ENCODE measurements around the gene TRAPPC5. TPM values are rescaled to one million over a fixed set of nuclear protein-coding genes. Genes with fewer than 3 reads are reported as not detected.

The TRAPPC5 gene
- total RNA-seq, 1 donor from 2014 or later, result 142 TPM

DNA sequence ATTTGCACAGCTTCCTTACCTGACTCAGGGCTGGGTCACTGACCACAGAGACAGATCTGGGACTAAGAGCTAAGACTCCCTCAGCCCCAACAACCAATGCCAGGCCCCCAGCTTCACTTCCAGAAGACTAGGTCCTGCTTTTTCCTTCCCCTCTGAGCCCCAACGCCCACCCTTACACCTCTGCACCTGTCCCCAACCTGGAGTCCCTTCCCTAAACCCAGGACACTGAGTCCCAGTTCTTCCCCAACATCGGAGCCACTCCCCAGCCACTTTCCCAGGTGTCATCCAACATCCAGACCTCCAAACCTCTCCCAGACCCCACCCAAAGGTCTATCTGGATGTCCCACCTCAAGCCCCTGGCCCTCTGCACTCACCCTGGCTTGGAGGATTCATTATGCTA lies 18.4 kb downstream of the TRAPPC5 start:
- Mint-ChIP-seq H3K27me3 (ENCODE audit: unreplicated experiment) (peaks cover 6% of the 10 kb centered on the region), H3K36me3 (ENCODE audit: unreplicated experiment) (no peaks in the 10 kb centered on the region), H3K27ac (ENCODE audit: unreplicated experiment) (no peak overlapping the region), H3K4me1 (ENCODE audit: low read depth, unreplicated experiment) (peaks cover 2% of the 10 kb centered on the region), H3K4me3 (ENCODE audit: unreplicated experiment) (no peak overlapping the region), H3K9me3 (ENCODE audit: unreplicated experiment) (no peaks in the 10 kb centered on the region)
- TF ChIP-seq, protein P1, sequence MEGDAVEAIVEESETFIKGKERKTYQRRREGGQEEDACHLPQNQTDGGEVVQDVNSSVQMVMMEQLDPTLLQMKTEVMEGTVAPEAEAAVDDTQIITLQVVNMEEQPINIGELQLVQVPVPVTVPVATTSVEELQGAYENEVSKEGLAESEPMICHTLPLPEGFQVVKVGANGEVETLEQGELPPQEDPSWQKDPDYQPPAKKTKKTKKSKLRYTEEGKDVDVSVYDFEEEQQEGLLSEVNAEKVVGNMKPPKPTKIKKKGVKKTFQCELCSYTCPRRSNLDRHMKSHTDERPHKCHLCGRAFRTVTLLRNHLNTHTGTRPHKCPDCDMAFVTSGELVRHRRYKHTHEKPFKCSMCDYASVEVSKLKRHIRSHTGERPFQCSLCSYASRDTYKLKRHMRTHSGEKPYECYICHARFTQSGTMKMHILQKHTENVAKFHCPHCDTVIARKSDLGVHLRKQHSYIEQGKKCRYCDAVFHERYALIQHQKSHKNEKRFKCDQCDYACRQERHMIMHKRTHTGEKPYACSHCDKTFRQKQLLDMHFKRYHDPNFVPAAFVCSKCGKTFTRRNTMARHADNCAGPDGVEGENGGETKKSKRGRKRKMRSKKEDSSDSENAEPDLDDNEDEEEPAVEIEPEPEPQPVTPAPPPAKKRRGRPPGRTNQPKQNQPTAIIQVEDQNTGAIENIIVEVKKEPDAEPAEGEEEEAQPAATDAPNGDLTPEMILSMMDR (IDR thresholded peaks at IDR 0.05; ENCODE audit: partially characterized antibody, unreplicated experiment), result no peak
- DNase-seq, result no peak

DNA sequence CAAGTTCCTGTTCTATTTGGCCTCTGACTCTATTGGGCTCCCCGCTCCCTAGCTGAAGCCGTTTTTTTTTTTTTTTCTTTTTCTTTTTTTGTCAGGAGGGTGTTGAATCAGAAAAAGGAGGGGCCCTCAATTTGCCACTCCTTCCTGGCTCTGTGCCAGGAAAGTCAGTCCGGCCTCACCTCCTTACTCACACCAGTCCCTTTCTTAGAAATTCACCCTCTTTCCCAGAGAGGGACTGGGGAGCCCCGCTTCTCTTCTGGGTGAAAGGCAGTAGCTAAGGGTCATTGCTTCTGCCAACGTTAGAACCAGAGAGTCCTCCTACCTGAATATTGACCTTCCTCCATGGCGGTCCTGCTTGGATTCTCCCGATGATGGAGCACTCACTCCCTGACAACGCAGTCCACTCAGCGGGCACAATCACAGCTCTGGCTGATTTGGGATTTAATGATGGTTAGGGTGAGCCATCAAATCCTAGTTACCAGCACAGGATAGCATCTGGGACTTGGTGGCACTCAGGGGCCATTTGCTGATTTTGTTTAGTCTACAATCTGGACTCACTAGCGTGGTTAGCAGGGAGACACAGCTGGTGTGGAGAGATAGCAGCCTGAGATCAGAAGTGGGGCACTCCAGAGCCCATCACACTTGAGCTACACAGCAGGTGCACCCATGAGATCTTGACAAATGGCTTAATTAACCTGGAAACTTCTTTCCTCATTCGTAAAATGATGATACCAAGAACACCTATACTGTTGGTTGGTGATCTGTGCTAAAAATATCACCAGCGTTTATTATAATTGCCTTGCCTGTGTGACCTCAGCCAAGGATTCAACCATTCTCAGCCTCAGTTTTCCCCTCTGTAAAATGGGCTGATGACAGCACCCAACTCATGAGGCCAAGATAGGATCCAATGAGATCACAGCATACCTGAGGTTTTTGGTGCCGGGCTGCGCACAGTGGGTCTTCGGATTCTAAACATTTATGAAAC lies 19.1 kb downstream of the TRAPPC5 start:
- no peak for DNase-seq
- TF ChIP-seq, protein P1 (IDR thresholded peaks at IDR 0.05; ENCODE audit: partially characterized antibody, unreplicated experiment), result no peak
- Mint-ChIP-seq H3K36me3 (ENCODE audit: unreplicated experiment) (no peaks in the 10 kb centered on the region), H3K27ac (ENCODE audit: unreplicated experiment) (no peak overlapping the region), H3K9me3 (ENCODE audit: unreplicated experiment) (no peaks in the 10 kb centered on the region), H3K27me3 (ENCODE audit: unreplicated experiment) (peaks cover 6% of the 10 kb centered on the region), H3K4me3 (ENCODE audit: unreplicated experiment) (no peak overlapping the region), H3K4me1 (ENCODE audit: low read depth, unreplicated experiment) (peaks cover 2% of the 10 kb centered on the region)

DNA sequence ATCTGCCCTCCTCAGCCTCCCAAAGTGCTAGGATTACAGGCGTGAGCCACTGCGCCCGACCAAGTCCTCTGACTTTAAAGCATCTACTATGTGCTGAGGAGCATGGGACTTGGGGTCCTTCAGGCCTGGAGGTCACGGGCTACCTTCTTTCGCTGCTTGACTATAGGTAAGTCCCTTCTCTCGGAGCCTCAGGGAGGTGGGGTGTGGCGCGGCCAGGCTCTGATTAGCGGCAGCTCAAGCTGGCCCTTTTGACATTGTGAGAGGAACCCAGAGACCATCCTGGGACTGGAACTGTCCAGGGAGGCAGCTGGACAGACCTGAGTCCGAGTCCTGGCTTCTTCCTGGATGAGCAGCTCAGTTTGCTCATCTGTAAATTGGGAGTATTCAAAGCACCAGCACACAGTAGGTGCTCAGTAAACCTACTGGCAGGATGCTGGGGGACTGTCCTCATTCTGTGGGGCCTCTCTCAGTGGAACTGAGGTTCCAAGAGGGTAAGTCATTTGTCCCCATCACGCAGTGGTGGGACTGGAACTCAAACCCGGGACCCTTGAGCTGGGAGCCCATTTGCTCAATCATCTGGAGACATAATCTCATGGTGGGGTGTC lies 20.5 kb downstream of the TRAPPC5 start:
- Mint-ChIP-seq H3K36me3 (ENCODE audit: unreplicated experiment) (no peaks in the 10 kb centered on the region), H3K9me3 (ENCODE audit: unreplicated experiment) (peaks cover 2% of the 10 kb centered on the region), H3K4me1 (ENCODE audit: low read depth, unreplicated experiment) (peaks cover 2% of the 10 kb centered on the region), H3K27ac (ENCODE audit: unreplicated experiment) (no peak overlapping the region), H3K4me3 (ENCODE audit: unreplicated experiment) (no peak overlapping the region), H3K27me3 (ENCODE audit: unreplicated experiment) (peaks cover 6% of the 10 kb centered on the region)
- DNase-seq, result no peak
- TF ChIP-seq, protein P1 (IDR thresholded peaks at IDR 0.05; ENCODE audit: partially characterized antibody, unreplicated experiment), result no peak

DNA sequence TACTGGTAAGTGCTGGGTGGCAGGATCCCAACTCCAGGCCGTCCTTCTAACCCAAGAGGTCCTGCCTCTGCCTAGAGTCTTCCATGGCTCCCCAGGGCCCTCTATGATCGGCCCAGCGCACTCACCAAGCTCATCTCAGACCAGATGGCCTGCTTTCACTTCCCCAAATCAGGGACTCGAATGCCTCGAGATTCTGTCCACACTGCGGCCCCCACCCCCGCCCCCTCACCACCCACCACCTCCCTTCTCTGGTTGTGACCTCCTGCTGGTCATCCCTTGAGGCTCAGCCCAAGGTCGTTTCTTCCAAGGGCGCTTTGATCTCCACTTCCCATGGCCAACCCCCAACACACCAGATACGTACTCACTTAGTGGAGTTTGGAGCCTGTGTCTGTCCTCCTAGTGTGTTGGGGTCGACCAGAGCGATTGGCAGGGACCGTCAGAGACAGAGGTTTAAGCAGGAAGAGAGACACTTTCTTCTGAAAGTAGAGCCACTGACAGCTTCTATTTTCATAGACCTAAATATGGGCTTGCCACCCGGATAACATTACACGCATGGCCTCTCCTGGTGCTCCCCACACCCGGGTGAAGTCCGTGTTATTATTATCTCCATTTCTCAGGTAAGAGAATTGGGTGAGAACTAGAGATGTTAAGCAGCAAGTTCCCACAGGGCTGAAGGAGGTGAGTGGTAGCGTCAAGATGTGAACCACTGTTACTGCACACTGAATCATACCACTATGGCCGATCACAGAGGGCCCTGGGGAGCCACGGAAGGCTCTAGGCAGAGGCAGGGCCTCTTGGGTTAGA lies 21.2 kb downstream of the TRAPPC5 start, which contains the start of gene FCER2:
FCER2 (minus strand) TSS at position 478 of the 804 bp plus-strand sequence. CDS start 2,371 bp downstream, outside the sequence.
- TF ChIP-seq, protein P1 (IDR thresholded peaks at IDR 0.05; ENCODE audit: partially characterized antibody, unreplicated experiment), result no peak
- H3K27ac Mint-ChIP-seq (ENCODE audit: unreplicated experiment), result no peak within 1 kb of the TSS
- H3K9me3 Mint-ChIP-seq (ENCODE audit: unreplicated experiment), result peaks cover 3% of the 10 kb centered on the region
- H3K4me1 Mint-ChIP-seq (ENCODE audit: low read depth, unreplicated experiment), result no peaks in the 10 kb centered on the region
- H3K36me3 Mint-ChIP-seq (ENCODE audit: unreplicated experiment), result no peaks in the 10 kb centered on the region
- no peak for DNase-seq
- H3K27me3 Mint-ChIP-seq (ENCODE audit: unreplicated experiment), result peaks cover 6% of the 10 kb centered on the region
- no peak within 1 kb of the TSS for H3K4me3 Mint-ChIP-seq (ENCODE audit: unreplicated experiment)
